Measurements from ENCODE around the gene DPYD. TPM values are rescaled to one million over a fixed set of nuclear protein-coding genes. Genes with fewer than 3 reads are reported as not detected.
"Not testable (repeated sequence)": the region's sequence is repeated elsewhere in the genome, so short reads cannot be mapped to it uniquely, and the experiment has no call there.

DPYD gene
- total and polyA plus RNA-seq, 4 donors = 17.7 to 99.3 (median 74.4) TPM

- no peak for TF ChIP-seq CTCF (IDR thresholded peaks at IDR 0.05; ENCODE audit: control extremely low read depth, extremely low read depth)
- H3K27me3 ChIP-seq (ENCODE audit: control insufficient read depth in 3 of 3, insufficient read depth in 3 of 3, low read length in 2 of 3) = no peaks in the 10 kb centered on the region
- DNase-seq = no peak
- H3K27ac ChIP-seq (ENCODE audit: low read depth in 1 of 2, low read length in 1 of 2) = no peak overlapping the region
- no peak for ATAC-seq (ENCODE audit: insufficient read depth, low FRiP score)
- H3K36me3 ChIP-seq (ENCODE audit: control insufficient read depth in 4 of 4, insufficient read depth in 4 of 4, low read length in 4 of 4) = no peaks in the 10 kb centered on the region
- peaks cover 0 to 10% (median 0%) of the 10 kb centered on the region in 5 donors for H3K4me1 ChIP-seq (ENCODE audit: control insufficient read depth in 5 of 5, insufficient read depth in 5 of 5, low read length in 5 of 5)
- H3K9me3 ChIP-seq (ENCODE audit: control insufficient read depth in 4 of 4, insufficient read depth in 3 of 4, low read length in 3 of 4) = no peaks in the 10 kb centered on the region
- no peak overlapping the region for H3K9ac ChIP-seq (ENCODE audit: insufficient read depth in 1 of 2, low read length in 2 of 2)
- no peak overlapping the region for H3K4me3 ChIP-seq
Observed at GRCh38 chr1:97350241-97350640, 570.6 kb downstream of the DPYD start.

GRCh38 chr1:97349794-97350193, 571.0 kb downstream of the DPYD start:
- not testable (repeated sequence) for H3K36me3 ChIP-seq (ENCODE audit: control insufficient read depth in 4 of 4, insufficient read depth in 4 of 4, low read length in 4 of 4); ATAC-seq (ENCODE audit: insufficient read depth, low FRiP score); H3K4me1 ChIP-seq (ENCODE audit: control insufficient read depth in 5 of 5, insufficient read depth in 5 of 5, low read length in 5 of 5); H3K9ac ChIP-seq (ENCODE audit: insufficient read depth in 1 of 2, low read length in 2 of 2); H3K27me3 ChIP-seq (ENCODE audit: control insufficient read depth in 3 of 3, insufficient read depth in 3 of 3, low read length in 2 of 3); H3K4me3 ChIP-seq; H3K9me3 ChIP-seq (ENCODE audit: control insufficient read depth in 4 of 4, insufficient read depth in 3 of 4, low read length in 3 of 4); H3K27ac ChIP-seq (ENCODE audit: low read depth in 1 of 2, low read length in 1 of 2); DNase-seq
- no CpG with 5 or more reads among the region's 1 CpG for WGBS, 2 donors

- H3K9me3 ChIP-seq (ENCODE audit: control insufficient read depth in 4 of 4, insufficient read depth in 3 of 4, low read length in 3 of 4) = no peaks in the 10 kb centered on the region
- H3K4me1 ChIP-seq (ENCODE audit: control insufficient read depth in 5 of 5, insufficient read depth in 5 of 5, low read length in 5 of 5) = peaks cover 0 to 10% (median 0%) of the 10 kb centered on the region in 5 donors
- no peaks in the 10 kb centered on the region for H3K36me3 ChIP-seq (ENCODE audit: control insufficient read depth in 4 of 4, insufficient read depth in 4 of 4, low read length in 4 of 4)
- H3K27me3 ChIP-seq (ENCODE audit: control insufficient read depth in 3 of 3, insufficient read depth in 3 of 3, low read length in 2 of 3) = no peaks in the 10 kb centered on the region
- ATAC-seq (ENCODE audit: insufficient read depth, low FRiP score) (no peak), DNase-seq (no peak)
- no peak for TF ChIP-seq CTCF (IDR thresholded peaks at IDR 0.05; ENCODE audit: control extremely low read depth, extremely low read depth)
- no peak overlapping the region for H3K4me3 ChIP-seq
- H3K27ac ChIP-seq (ENCODE audit: low read depth in 1 of 2, low read length in 1 of 2) = no peak overlapping the region
- no peak overlapping the region for H3K9ac ChIP-seq (ENCODE audit: insufficient read depth in 1 of 2, low read length in 2 of 2)
- 74 to 83% methylated on average over 3 of the region's 3 CpGs for WGBS, 2 donors
Observed at GRCh38 chr1:97348599-97349265, 572.1 kb downstream of the DPYD start.

- Histone ChIP-seq H3K4me3 (no peak overlapping the region), H3K36me3 (ENCODE audit: control insufficient read depth in 4 of 4, insufficient read depth in 4 of 4, low read length in 4 of 4) (no peaks in the 10 kb centered on the region), H3K9me3 (ENCODE audit: control insufficient read depth in 4 of 4, insufficient read depth in 3 of 4, low read length in 3 of 4) (no peaks in the 10 kb centered on the region), H3K27me3 (ENCODE audit: control insufficient read depth in 3 of 3, insufficient read depth in 3 of 3, low read length in 2 of 3) (no peaks in the 10 kb centered on the region), H3K4me1 (ENCODE audit: control insufficient read depth in 5 of 5, insufficient read depth in 5 of 5, low read length in 5 of 5) (no peaks in the 10 kb centered on the region), H3K27ac (ENCODE audit: low read depth in 1 of 2, low read length in 1 of 2) (no peak overlapping the region), H3K9ac (ENCODE audit: insufficient read depth in 1 of 2, low read length in 2 of 2) (no peak overlapping the region)
- ATAC-seq (ENCODE audit: insufficient read depth, low FRiP score) (no peak), DNase-seq (no peak)
- 94 to 100% methylated on average over 1 of the region's 1 CpG for WGBS, 2 donors
- no peak for TF ChIP-seq CTCF (IDR thresholded peaks at IDR 0.05; ENCODE audit: control extremely low read depth, extremely low read depth)
Observed at GRCh38 chr1:97340951-97341350, 579.9 kb downstream of the DPYD start.

Data from lung (tissue), 12 donors.